ENCODE results near the gene KCNJ4. TPM values are rescaled to one million over a fixed set of nuclear protein-coding genes. Genes with fewer than 3 reads are reported as not detected.
A peak's percentile ranks its signal among the peaks of the same experiment; 100 is the strongest.
"Not testable (repeated sequence)": the region's sequence is repeated elsewhere in the genome, so short reads cannot be mapped to it uniquely, and the experiment has no call there.

Gene KCNJ4
- total RNA-seq, 1 donor from 2014 or later: not detected

DNA sequence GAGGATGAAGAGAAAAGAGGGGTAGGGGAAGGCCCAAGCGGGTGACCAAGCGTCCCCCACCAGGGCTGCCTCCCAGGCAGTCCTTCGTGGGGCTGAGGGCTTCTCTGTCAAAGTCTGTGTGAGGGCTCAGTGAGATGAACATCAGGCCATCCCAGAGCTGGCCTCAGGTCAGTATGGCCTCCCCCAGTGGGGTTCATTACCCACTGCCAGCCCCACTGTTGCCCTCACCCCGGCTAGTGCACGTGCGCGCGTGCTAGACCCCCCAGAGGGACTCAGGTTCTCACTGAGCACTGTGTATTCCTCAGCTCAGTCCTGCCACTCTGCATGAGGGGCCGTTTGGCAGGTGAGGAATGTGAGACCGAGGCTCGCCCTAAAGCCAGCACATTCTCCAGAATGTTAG, 16.2 kb upstream of the KCNJ4 start:
- no peak for DNase-seq (ENCODE audit: low spot score)

DNA sequence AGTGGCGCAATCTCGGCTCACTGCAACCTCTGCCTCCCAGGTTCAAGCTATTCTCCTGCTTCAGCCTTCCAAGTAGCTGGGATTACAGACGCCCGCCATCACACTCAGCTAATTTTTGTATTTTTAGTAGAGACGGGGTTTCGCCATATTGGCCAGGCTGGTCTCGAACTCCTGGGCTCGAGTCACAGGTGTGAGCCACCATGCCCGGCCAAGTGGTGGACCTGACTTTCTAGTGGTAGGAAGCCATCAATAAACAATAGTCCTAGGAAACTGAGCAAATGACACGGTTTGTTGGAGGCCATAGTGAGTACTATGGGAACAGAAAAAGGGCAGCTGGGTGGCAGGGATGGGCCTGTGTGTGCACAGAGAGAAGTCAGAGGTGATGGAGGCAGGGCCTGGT, 15.2 kb upstream of the KCNJ4 start:
- not testable (repeated sequence) for DNase-seq (ENCODE audit: low spot score)

- no peak for DNase-seq (ENCODE audit: low spot score)
Observed at GRCh38 chr22:38469306-38469781, 14.3 kb upstream of the KCNJ4 start.

GRCh38 chr22:38468443-38469305, 13.7 kb upstream of the KCNJ4 start:
- no peak for DNase-seq (ENCODE audit: low spot score)

DNA sequence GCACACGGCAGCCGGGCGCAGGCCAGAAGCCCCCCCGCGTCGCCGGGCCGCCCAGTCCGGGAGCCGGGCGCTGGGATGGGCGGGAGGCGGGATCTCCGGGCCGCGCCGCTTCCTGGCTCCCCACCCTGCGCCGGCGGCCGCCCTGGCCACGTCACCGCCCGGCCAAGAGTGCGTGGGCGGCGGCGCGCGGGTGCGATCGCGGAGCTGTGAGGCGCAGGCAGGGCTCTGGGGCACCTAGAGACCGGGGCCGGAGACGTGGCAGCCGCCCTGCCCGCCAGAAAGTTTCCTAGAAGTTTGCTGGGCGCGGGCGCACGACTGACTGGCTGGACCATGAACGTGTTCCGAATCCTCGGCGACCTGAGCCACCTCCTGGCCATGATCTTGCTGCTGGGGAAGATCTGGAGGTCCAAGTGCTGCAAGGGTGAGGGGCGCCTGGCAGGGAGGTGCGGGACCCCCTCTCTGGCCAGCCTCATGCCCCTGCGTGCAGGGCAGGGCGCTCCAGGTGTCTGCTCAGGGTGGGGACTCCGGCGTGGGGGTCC, 13.0 kb upstream of the KCNJ4 start, which contains the start of gene KDELR3:
Gene KDELR3, plus strand, starts transcription at position 193 of the 539 bp plus-strand sequence. Its CDS starts 138 bp downstream, at position 331.
- peak; percentile 59 for DNase-seq (ENCODE audit: low spot score)

- DNase-seq (ENCODE audit: low spot score): no peak
Observed at GRCh38 chr22:38467438-38467903, 12.5 kb upstream of the KCNJ4 start.

GRCh38 chr22:38465673-38466490, 10.9 kb upstream of the KCNJ4 start:
- no peak for DNase-seq (ENCODE audit: low spot score)

GRCh38 chr22:38464992-38465672, 10.1 kb upstream of the KCNJ4 start:
- DNase-seq (ENCODE audit: low spot score): no peak

- DNase-seq (ENCODE audit: low spot score): no peak
Observed at GRCh38 chr22:38462960-38463784, 8.2 kb upstream of the KCNJ4 start.

- DNase-seq (ENCODE audit: low spot score): peak; percentile 80
Observed at GRCh38 chr22:38461414-38462081, 6.5 kb upstream of the KCNJ4 start.

DNA sequence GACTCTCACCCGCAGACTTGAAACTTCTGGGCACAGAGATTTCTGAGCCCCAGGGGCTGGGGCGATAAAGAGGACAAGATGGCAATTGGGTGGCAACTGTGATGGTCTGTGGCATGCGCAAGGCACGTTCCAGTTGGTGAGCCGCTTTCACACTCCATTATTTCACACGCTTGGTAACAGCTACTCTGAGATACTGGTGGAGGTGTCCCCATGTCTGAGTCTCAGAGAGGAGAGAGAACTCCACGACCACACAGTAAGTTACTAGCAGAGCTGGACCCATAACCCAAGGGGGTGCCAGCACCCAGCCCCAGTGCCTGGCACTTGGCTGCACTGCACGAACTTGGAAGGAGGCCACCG, 6.0 kb upstream of the KCNJ4 start:
- no peak for DNase-seq (ENCODE audit: low spot score)

GRCh38 chr22:38460426-38460840, 5.4 kb upstream of the KCNJ4 start:
- DNase-seq (ENCODE audit: low spot score): no peak

DNA sequence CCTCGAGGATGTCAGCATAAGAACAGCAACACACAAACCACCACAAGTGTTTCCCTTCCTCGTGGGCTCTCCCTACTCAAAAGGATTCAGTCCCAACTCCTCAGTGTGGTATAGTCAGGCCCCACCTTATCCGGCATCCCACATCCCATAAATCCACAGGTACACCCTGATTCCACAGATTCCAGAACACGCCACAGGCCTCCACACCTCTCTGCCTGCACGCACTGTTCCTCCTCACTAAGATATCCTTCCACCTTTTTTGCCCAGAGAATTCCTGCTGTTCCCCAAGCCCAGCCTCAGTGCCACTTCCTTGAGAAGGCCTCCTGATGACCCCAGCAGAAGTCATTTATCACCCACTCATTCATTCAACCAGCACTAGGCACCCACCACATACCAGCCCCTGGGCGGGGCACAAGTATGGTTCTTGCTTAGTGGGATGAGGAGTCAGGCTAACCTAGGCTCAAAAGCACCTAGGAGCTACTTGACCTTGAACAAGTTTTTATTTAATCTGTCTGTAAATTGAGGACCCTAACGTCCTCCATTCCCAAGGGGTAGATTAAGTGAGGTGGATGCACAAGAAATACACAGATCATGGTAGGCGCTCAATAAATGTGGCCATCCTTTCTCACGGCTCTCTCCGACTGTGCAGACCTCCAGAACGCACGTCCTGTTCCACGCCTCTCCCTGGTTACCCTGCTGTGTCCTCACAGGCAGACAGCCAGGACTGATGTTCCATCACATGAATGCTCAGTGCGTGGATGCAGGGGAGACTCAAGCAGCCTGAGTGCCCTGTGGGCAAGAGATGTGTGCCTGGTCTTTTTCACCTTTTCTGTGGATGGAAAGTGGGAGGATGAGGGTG, 2.1 kb upstream of the KCNJ4 start:
- DNase-seq (ENCODE audit: low spot score): no peak

DNA sequence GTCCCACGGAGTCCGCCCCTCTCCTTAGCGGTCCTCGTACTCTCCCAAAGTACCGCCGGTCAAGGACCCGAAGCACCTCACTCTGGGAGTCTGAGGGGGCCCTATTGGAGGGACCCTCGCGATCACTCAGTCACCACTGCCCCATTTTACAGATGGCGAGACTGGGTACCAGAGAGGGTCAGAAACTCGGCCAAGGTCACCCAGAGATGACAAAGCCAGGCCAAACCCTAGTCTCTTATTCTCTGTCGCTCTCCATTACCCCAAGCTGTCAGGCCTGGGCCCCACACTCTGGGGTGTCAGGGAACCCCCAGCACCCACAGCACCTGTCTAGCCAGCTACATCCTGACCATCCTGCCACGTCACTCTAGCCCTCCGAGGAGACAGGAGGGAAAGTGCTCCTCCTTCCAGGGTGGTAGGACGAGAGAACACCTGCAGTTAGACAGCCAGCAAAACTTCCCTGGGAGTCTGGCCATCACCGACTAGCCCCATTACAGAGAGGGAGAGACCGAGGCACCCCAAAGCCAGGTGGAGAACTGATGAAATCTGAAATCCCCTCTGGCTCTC, 1.4 kb upstream of the KCNJ4 start:
- DNase-seq (ENCODE audit: low spot score): no peak

DNA sequence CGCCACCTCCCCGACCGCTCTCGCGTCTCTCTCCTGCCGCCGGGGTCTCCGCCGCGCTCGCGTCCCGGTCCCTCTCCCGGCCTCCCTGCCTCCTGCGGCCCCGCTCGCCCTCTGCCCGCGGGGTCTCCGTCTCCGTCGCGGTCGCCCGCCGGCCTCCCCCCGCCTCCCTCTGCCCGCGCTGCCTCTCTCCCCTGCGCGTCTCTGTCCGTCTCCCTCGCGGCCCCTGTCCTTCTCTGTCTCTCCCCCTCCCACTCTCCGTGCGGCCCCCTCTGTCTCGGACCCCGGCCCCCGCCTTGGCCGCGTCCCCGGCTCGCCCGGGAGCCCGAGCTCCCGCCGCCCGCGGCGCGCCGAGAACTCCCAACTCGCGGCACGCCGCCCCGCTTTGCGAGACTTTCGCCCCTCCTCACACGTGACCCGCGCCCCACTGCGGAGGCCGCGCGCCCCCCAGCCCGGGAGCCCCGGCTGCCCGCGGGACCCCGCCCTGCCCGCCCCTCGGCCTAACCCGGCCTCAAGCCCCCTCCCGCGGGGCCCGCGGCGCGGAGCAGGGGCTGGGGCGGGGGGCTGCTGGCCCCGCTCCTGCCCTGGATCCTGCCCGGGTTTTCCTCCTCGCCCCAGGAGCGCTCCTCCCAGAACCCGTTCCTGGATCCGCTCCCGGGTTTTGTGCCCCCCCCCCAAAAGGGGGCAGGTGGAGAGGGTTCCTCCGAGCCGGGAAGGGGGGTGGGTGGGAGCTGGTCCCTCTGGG, 702 bp upstream of the KCNJ4 start:
- no peak for DNase-seq (ENCODE audit: low spot score)

- no peak for DNase-seq (ENCODE audit: low spot score)
Observed at GRCh38 chr22:38454353-38455075, 485 bp downstream of the KCNJ4 start.

DNA sequence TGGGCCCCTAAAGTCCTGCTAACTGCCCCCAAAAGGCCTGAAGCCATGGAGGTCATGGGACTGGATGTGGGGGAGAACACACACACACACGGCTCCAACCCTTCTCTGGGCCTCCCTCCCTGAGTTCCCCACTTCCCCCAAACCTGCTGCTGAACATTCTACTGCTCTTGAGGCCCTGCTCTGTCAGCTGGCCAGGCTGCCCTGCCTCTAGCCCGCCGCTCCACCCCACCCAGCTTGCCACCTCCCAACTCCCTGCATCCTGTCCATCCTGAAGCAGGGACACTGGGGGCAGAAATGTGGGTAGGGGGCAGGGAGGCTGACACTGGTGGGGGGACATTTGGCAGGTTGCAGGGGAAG, 1.0 kb downstream of the KCNJ4 start:
- no peak for DNase-seq (ENCODE audit: low spot score)

Measured in ureter (tissue), 1 donor.